HG03575 (cell line): ENCODE data around the gene PHB1.
"Not testable (repeated sequence)": the region's sequence is repeated elsewhere in the genome, so short reads cannot be mapped to it uniquely, and the experiment has no call there.

Experiments
- ATAC-seq: cut with Tn5 transposase; IDR thresholded peaks from one replicate; pipeline ENCODE4 v1.9.1; 2021; ENCODE audit not compliant: unreplicated experiment, insufficient number of reproducible peaks, low FRiP score; ENCODE audit errors: extremely low read depth

The PHB1 gene

DNA sequence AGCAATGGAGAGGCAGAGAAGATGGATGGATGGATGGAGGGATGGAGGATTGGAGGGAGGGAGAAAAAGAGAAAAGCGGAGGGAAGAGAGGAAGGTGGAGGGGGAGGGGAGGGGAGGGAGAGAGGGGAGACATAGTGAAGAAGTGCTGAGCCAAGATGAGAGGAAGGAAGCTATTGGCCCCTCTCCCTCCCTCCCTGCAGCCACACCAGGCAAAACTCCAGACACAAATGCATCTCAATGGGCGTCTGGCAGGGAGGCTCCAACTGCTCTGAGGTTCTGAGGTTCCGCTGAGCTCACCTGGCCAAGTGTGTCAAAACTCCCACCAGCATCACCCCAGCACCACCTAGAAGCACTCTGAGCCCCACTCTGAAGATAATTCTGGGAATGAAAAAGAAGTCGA lies 26.9 kb upstream of the PHB1 start:
- no peak for ATAC-seq

DNA sequence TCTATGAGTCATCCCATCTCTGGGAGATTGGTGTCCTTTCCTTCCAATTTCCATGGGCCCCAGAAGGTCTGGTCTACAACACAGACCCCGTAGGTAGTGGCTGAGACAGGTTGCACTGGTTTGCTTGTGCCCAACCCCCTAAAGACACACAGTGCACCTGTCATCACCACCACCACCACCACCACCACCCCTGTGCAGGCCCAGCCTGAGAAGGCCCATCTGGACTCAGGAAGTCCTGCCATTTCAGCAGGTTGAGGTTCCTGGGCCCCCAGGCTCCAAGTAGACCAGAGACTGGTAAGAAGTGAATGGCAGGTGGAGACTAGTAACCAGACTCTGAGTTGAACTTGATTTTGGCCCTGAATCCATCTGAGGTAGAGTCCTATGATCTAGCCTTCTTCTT lies 25.9 kb upstream of the PHB1 start:
- no peak for ATAC-seq

GRCh38 chr17:49439673-49440571 lies 25.2 kb upstream of the PHB1 start:
- ATAC-seq, result no peak

DNA sequence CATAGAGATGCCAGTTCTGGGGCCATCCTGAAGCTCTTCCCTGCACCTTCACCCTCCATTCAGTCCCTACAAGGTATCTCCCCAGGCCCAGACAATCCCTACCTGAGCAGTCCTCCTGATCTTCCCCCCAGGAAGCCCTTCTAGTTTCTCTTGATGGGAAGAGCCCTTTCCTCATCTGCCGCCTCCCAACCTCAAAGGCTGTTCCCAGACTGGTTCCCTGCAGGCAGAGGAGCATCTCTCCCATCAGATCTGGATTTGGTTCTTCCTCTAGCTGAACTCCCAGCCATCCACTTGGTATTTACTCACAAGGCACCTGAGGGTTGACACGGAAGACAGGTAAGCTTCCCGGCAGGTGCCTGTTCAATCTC lies 24.6 kb upstream of the PHB1 start:
- ATAC-seq, result no peak

DNA sequence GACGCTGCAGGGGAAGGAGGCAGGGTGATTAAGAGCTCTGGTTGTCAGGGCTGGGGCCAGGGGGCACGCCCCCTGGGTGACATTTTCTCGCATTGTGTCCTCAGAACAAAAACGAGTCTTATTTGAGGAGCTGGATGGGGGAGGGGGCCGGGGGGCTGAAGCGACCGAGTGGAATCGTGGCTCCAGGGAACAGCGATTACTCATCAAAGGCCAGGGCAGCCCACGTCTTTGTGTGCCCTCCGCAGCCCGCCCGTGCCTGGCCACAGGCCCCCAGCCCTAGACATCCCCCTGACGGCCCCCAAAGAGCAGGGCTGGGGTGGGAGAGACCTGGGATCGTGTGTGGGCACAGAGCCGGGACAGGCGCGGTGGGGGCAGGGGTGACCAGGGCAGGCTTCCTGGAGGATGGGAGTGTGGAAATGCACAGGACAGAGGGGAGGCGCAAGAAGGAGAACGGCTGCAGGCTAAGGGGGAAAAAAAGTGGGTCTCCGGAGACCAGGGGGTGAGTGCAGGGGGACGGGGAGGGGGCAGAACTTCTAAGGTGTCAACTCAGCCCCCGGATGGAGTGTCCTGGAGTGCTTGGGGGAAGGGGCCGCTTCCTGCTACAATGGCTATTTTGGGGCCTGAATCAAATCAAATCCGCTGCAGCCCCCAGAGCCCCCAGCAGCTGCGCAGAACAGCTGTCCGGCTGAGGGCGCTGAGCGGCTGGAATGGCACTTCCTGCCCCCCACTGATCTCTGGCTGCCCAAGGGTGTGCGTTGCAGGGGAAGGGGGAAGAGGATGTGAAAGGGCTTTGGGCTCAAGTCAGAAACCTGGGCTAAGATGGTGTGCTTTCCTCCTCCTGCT lies 24.0 kb upstream of the PHB1 start:
- no peak for ATAC-seq

DNA sequence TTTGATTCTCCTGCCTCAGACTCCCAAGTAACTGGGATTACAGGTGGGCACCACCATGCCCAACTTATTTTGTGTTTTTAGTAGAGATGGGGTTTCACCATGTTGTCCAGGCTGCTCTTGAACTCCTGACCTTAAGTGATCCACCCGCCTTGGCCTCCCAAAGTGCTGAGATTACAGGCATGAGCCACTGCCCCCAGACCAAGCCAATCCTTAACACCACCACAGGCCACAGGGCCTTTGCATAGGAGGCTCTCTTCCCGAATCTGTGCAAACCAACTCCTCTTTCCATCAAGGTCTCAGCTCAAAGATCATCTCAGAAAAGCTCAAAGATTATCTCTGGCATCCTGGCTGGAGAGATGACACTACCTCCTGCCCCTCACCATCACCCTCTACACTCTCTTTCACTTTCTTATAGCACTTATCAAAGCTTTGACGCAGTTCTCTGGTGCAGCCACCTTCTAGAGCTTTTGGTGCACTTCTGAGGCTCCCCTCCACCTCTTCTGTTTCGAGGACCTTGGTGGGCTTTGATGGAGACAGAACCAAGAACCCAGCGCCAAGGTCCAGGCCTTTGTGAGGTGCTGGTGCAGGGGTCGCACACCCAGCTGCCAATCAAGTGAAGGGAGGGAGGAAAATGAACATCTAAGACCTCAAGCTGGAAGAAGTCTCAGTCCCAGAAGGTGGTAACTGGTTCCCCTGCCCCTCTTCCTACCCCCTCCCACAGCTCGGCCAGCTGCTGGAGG lies 23.2 kb upstream of the PHB1 start:
- no peak for ATAC-seq

- ATAC-seq, result no peak
These were observed 21.5 kb upstream of the PHB1 start for GRCh38 chr17:49436174-49436573.

GRCh38 chr17:49435671-49436029 lies 21.0 kb upstream of the PHB1 start:
- ATAC-seq, result no peak

DNA sequence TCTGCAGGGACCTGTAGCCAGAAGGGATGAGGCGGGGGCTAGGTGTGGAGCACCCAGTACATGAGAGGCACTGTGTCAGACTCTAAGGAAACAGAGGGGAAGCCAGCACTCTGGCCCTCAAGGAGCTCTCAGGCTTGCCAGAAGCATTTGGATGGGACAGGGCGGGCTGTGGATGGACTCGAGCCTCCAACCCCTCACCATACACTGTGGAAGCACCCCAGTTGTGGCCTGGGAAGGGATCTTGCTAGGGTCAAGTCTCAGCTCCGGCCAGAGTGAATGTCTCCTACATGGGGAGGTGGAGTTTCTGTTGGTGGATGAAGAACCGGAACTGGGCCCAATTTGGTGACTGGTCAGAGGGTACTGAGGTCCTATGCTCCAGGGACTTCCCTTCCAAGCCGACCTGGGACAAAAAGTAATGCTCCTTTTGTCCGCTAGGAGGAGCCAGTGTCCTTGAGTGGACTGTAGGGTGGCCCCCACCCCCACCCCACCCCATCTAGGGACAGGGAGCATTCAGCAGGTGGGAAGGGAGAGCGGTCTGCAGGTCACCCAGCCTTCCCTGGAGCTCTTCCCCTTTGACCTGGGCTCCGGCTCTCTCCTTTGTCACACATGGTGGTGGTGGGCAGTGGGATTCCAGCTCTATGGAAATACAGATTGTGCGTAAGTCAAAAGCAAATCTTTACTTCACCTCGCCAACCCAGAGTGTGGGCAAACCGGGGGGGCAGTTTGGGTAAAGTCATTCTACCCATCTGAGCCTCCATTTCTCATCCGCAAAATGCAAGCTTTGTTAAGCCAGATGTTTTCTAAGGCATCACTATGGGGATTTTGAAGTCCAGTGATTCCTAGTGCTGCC lies 20.4 kb upstream of the PHB1 start:
- ATAC-seq, result no peak

DNA sequence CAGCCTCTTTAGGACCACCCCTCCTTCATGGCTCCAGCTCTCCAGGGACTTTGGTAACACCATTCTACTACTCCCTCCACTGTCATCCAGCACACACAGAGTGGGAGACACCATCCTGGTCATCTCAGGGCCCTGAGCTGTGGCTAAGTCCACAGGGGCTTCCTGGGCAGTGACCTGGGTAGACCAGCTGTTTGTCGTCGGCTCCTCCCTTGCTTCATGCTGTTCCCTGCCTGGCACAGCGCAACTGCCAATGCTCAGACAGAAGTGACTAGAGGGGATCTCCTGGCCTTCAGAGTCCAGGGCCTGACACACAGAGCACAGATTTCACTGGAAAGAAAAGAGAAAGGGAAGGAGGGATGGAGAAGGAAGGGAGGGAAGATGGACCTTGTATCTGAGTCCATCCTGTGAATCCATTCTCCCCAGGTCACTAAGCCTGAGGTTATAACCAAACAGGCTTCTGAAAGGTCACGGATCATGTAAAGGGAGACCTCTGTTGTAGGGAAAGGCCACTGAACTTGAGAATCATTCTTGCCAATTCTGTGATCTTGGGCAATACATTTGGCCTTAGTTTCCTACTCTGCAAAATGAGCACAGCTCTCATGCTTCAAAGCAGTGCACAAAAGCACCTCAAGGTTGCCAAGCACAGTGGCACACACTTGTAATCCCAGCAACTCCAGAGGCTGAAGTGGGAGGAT lies 18.5 kb upstream of the PHB1 start:
- no peak for ATAC-seq

GRCh38 chr17:49431743-49432142 lies 17.1 kb upstream of the PHB1 start:
- no peak for ATAC-seq

DNA sequence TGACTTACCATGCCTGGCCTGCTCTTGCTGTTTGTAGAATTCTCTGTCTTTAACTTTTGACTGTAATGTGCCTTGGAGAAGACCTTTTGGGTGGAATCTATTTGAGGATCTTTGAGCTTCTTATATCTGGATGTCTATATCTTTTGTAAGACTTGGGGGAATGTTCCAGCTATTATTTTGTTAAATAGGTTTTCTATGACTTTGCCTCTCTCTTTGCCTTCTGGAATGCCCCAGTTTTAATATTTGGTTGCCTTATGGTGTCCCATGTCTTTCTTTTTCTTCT lies 10.3 kb upstream of the PHB1 start:
- ATAC-seq, result no peak

GRCh38 chr17:49424276-49425003 lies 9.8 kb upstream of the PHB1 start:
- ATAC-seq, result not testable (repeated sequence)

GRCh38 chr17:49422714-49423113 lies 8.0 kb upstream of the PHB1 start:
- no peak for ATAC-seq

DNA sequence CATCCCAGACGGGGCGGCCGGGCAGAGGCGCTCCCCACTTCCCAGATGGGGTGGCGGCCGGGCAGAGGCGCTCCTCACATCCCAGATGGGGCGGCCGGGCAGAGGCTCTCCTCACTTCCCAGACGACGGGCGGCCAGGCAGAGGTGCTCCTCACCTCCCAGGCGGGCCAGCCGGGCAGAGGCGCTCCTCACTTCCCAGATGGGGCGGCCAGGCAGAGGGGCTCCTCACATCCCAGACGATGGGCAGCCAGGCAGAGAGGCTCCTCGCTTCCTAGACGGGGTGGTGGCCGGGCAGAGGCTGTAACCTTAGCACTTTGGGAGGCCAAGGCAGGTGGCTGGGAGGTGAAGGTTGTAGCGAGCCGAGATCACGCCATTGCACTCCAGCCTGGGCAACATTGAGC lies 5.1 kb upstream of the PHB1 start:
- not testable (repeated sequence) for ATAC-seq

- ATAC-seq, result not testable (repeated sequence)
These were observed 4.4 kb upstream of the PHB1 start for GRCh38 chr17:49418754-49419740.

GRCh38 chr17:49414271-49414621 lies 436 bp downstream of the PHB1 start:
- ATAC-seq, result no peak
